Parathyroid adenoma (tissue), 2 donors: Measurements from ENCODE around the gene NIT2.

Experiments used
- H2AFZ ChIP-seq: fragments of 300-600 bp; sonication (generic); one replicate; pipeline ENCODE4 v1.7.0; 2017; ENCODE audit warnings: antibody characterized with exemption, mild to moderate bottlenecking
- H3K27ac ChIP-seq: fragments of 300-600 bp; sonication (generic); one replicate; pipeline ENCODE4 v1.7.0; 2017
- H3K27me3 ChIP-seq: fragments of 300-600 bp; sonication (generic); one replicate; pipeline ENCODE4 v1.7.0; 2017; ENCODE audit warnings: low read length; ENCODE audit not compliant: control insufficient read depth, insufficient read depth
- H3K36me3 ChIP-seq: fragments of 300-600 bp; sonication (generic); one replicate; pipeline ENCODE4 v1.7.0; 2017; ENCODE audit warnings: low read length; ENCODE audit not compliant: control insufficient read depth, insufficient read depth
- H3K4me1 ChIP-seq: fragments of 300-600 bp; sonication (generic); one replicate; pipeline ENCODE4 v1.7.0; 2017; ENCODE audit warnings: control low read depth
- H3K4me2 ChIP-seq: fragments of 300-600 bp; sonication (generic); one replicate; pipeline ENCODE4 v1.7.0; 2017; ENCODE audit warnings: low read length
- H3K4me3 ChIP-seq: fragments of 300-600 bp; sonication (generic); one replicate; pipeline ENCODE4 v1.7.0; 2017; ENCODE audit warnings: low read depth, low read length
- H3K79me2 ChIP-seq: fragments of 300-600 bp; sonication (generic); one replicate; pipeline ENCODE4 v1.7.0; 2017; ENCODE audit warnings: control low read depth
- H3K9ac ChIP-seq: fragments of 300-600 bp; sonication (generic); one replicate; pipeline ENCODE4 v1.7.0; 2017; ENCODE audit warnings: mild to moderate bottlenecking
- H3K9me3 ChIP-seq: fragments of 300-600 bp; sonication (generic); one replicate; pipeline ENCODE4 v1.7.0; 2017; ENCODE audit warnings: low read length; ENCODE audit not compliant: control insufficient read depth
- TF ChIP-seq, protein P1 (sequence below): fragments of 300-600 bp; sonication (generic); IDR thresholded peaks from one replicate; pipeline ENCODE4 v1.7.0; 2017; ENCODE audit warnings: antibody characterized with exemption, mild to moderate bottlenecking
- donor health status: primary hyperparathyroidism.

Gene NIT2

GRCh38 chr3:100297784-100298183 lies 36.8 kb upstream of the NIT2 start:
- H3K79me2 ChIP-seq = no peaks in the 10 kb centered on the region
- H3K4me2 ChIP-seq = no peak overlapping the region
- no peaks in the 10 kb centered on the region for H3K9me3 ChIP-seq
- TF ChIP-seq, protein P1, sequence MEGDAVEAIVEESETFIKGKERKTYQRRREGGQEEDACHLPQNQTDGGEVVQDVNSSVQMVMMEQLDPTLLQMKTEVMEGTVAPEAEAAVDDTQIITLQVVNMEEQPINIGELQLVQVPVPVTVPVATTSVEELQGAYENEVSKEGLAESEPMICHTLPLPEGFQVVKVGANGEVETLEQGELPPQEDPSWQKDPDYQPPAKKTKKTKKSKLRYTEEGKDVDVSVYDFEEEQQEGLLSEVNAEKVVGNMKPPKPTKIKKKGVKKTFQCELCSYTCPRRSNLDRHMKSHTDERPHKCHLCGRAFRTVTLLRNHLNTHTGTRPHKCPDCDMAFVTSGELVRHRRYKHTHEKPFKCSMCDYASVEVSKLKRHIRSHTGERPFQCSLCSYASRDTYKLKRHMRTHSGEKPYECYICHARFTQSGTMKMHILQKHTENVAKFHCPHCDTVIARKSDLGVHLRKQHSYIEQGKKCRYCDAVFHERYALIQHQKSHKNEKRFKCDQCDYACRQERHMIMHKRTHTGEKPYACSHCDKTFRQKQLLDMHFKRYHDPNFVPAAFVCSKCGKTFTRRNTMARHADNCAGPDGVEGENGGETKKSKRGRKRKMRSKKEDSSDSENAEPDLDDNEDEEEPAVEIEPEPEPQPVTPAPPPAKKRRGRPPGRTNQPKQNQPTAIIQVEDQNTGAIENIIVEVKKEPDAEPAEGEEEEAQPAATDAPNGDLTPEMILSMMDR = no peak
- H3K4me1 ChIP-seq = no peaks in the 10 kb centered on the region
- H3K27ac ChIP-seq = no peak overlapping the region
- no peaks in the 10 kb centered on the region for H3K27me3 ChIP-seq
- H3K4me3 ChIP-seq = no peak overlapping the region
- H2AFZ ChIP-seq = no peak overlapping the region
- no peak overlapping the region for H3K9ac ChIP-seq
- no peaks in the 10 kb centered on the region for H3K36me3 ChIP-seq

- H3K9ac ChIP-seq = no peak overlapping the region
- H2AFZ ChIP-seq = no peak overlapping the region
- no peaks in the 10 kb centered on the region for H3K4me1 ChIP-seq
- H3K27me3 ChIP-seq = no peaks in the 10 kb centered on the region
- H3K9me3 ChIP-seq = no peaks in the 10 kb centered on the region
- no peak overlapping the region for H3K4me2 ChIP-seq
- H3K27ac ChIP-seq = no peak overlapping the region
- H3K4me3 ChIP-seq = no peak overlapping the region
- TF ChIP-seq, protein P1 = no peak
- H3K79me2 ChIP-seq = no peaks in the 10 kb centered on the region
- no peaks in the 10 kb centered on the region for H3K36me3 ChIP-seq
Measured at GRCh38 chr3:100299016-100299415, 35.5 kb upstream of the NIT2 start.

GRCh38 chr3:100306695-100307094 lies 27.9 kb upstream of the NIT2 start:
- TF ChIP-seq, protein P1 = no peak
- Histone ChIP-seq H3K36me3 (no peaks in the 10 kb centered on the region), H3K9ac (no peak overlapping the region), H3K4me3 (no peak overlapping the region), H3K27ac (no peak overlapping the region), H3K4me2 (no peak overlapping the region), H3K79me2 (no peaks in the 10 kb centered on the region), H3K9me3 (no peaks in the 10 kb centered on the region), H2AFZ (no peak overlapping the region), H3K4me1 (no peaks in the 10 kb centered on the region), H3K27me3 (no peaks in the 10 kb centered on the region)

- no peak overlapping the region for H2AFZ ChIP-seq
- H3K27ac ChIP-seq = no peak overlapping the region
- TF ChIP-seq, protein P1 = no peak
- H3K4me2 ChIP-seq = no peak overlapping the region
- H3K9me3 ChIP-seq = no peaks in the 10 kb centered on the region
- H3K36me3 ChIP-seq = no peaks in the 10 kb centered on the region
- no peak overlapping the region for H3K4me3 ChIP-seq
- H3K4me1 ChIP-seq = no peaks in the 10 kb centered on the region
- H3K27me3 ChIP-seq = no peaks in the 10 kb centered on the region
- H3K9ac ChIP-seq = no peak overlapping the region
- H3K79me2 ChIP-seq = no peaks in the 10 kb centered on the region
Measured at GRCh38 chr3:100310355-100310965, 24.1 kb upstream of the NIT2 start.

- H3K4me2 ChIP-seq = no peak overlapping the region
- TF ChIP-seq, protein P1 = no peak
- H3K27ac ChIP-seq = no peak overlapping the region
- no peaks in the 10 kb centered on the region for H3K4me1 ChIP-seq
- H3K27me3 ChIP-seq = no peaks in the 10 kb centered on the region
- H3K9ac ChIP-seq = no peak overlapping the region
- H3K36me3 ChIP-seq = no peaks in the 10 kb centered on the region
- no peaks in the 10 kb centered on the region for H3K79me2 ChIP-seq
- H3K4me3 ChIP-seq = no peak overlapping the region
- H3K9me3 ChIP-seq = no peaks in the 10 kb centered on the region
- no peak overlapping the region for H2AFZ ChIP-seq
Measured at GRCh38 chr3:100311011-100311410, 23.5 kb upstream of the NIT2 start.
